Middle frontal gyrus (tissue), 1 donor: ENCODE data around the gene LAMP1.
"Not testable (repeated sequence)": the region's sequence is repeated elsewhere in the genome, so short reads cannot be mapped to it uniquely, and the experiment has no call there.

ENCODE experiments used
- DNase-seq: peaks from one replicate; pipeline ENCODE4 v3.0.0-alpha.2; 2015; ENCODE audit warnings: low spot score; ENCODE audit errors: extremely low spot score

LAMP1 gene

DNA sequence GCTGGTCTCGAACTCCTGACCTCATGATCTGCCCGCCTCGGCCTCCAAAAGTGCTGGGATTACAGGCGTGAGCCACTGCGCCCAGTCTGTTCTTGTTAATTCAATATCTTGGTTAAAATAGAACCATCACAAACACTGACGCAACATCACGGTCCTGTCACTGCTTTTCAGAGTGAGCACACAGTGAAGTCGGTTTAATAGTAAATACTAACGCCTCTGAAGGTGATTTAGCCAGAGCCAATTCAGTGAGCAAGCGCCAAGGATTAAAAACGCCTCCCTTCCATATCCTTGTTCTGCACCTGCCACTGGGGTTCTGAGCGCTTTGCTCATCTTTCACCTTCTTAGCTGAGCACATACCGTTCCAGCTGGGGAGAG lies 30.3 kb downstream of the LAMP1 start:
- no peak for DNase-seq

DNA sequence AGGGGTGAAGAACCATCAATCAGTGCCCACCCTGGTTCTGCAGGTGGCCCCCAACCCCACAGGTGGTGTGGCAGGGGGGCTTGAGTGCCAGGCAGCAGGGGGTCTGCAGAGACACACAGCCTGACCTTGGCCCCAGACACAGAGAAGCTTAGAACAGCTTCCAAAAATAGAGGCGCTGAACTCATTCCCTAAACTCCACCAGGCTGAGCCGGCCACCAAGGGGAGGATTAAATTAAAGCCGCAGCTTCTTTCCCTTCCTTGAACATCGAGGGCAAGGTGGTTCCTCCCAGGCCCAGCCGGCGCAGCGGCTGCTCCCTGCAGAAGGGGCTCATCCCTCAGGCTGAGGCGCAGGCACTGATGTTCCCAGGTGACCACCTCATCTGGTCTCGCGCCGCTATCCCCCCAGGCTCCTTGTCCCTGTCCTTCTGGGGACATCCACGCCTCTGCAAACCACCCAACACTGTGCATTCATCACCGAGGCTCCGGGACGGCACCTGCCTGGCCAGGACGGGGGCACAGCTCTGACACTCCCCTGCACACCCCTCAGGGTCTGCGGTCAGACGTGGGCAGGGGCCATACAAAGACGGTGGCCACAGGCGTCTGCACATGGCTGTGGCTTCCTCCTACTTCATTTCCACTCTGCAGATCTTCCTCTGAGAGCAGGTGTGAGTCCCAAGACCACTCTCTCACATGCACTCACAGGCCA lies 30.9 kb downstream of the LAMP1 start:
- DNase-seq, result no peak

DNA sequence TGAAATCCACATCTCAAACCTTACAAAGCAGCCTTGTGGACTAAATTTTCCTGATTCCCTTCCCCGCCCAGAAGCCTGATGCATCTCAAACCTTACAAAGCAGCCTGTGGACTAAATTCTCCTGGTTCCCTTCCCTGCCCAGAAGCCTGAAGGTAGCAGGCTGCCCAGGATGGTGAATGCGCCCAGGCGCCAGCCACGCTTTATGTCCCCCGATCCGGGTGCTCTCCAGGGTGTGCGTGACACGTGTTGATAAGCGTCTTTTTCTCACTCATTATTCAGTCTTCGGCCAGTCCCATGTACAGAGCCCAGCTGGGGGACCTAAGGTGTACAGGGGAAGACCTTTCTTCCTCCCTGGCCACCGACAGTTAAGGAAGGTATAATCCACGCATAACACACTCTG lies 31.8 kb downstream of the LAMP1 start:
- DNase-seq, result no peak

DNA sequence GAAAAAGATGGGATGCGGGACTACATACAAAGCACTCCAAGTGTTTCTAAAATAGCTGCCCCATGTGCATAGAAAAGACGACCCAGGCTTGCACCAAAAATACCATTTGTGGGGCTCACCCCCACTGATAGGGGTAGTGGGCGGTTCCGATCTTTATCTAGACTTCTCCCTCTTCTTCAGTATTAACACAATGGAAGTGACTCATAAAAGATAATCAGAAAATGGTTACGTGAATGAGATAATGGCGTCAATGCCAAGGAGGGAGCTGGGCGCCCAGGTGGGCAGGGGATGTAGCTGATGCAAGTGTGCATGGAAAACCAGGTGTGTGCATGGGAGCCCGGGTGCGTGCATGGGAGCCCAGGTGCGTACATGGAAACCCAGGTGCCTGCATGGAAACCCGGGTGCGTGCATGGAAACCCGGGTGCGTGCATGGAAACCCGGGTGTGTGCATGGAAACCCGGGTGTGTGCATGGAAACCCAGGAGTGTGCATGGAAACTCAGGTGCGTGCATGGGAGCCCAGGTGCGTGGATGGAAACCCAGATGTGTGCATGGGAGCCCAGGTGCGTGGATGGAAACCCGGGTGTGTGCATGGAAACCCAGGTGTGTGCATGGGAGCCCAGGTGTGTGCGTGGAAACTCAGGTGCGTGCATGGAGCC lies 32.7 kb downstream of the LAMP1 start:
- DNase-seq, result no peak

DNA sequence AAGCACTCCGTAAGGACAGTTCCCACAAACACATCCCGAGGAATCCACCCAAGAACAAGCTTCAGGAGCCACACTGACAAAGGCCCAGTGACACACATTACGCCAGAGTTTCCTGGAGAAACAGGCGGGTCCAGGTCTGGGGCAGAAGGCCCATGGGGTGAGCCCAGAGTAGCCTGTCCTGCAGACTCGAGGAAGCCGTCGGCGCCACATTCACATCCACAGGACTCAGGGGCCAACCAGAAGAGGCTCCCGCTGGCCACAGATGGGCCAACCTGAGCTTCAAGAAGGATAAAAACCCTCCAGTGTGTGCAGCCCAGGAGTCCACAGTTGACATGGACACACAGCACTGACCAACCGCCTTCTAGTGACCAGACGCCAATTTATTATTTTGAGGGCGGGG lies 35.6 kb downstream of the LAMP1 start:
- DNase-seq, result no peak

DNA sequence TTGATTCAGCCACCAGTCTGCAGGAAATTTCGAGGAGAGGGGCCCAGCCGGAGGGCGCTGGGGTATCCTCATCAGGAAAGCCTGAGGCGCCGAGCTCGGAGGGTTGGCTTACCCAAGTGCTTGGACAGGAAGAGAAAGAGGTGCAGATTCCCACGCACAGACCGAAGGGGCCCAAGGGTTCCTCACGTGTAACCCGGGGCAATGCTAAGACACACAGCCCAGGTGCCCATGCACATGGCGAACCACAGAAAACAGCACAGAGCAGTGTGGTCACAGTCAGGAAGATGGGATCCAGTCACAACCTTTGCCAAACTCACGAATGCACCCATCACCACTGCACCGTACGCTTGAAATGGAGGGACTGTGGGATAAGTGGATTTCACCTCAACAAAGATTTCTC lies 36.0 kb downstream of the LAMP1 start:
- no peak for DNase-seq

DNA sequence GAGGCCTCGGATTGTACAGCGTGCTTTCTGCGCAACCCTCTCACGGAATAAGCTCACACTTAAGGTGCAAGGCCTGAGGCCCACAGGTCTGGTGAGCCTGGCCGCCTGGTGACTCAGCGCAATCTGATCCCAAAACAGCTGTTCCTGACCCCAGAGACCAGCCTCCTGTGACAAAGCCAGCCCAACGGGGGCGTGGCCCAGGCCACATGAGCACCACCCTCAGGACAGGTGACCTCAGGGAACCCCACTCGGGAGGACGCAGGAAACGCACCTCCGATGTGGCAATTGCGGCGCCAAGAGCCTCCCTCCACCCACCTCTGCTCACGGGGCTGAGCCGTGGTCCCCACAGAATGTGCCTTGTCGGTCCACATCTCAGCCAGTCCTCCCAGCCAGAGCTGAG lies 40.5 kb downstream of the LAMP1 start:
- no peak for DNase-seq

DNA sequence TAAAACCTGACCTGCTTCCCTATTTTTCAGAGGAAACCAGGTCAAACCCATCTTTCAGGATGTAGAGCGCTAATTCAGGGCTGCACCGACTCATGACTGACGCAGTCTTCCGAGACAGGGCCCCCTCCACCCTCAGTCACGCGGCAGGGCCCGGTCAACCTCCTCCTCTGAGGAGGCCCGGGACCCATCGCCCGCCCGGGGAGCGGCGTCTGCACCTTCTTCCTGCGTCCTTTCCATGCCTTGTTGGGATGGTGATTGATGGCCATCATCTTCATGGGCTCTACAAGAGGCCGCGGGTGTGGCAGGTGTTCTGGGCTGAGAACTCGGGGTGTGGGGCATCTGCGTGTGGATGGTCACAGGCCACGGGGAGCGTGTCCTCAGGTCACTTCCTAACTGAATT lies 40.9 kb downstream of the LAMP1 start:
- no peak for DNase-seq

DNA sequence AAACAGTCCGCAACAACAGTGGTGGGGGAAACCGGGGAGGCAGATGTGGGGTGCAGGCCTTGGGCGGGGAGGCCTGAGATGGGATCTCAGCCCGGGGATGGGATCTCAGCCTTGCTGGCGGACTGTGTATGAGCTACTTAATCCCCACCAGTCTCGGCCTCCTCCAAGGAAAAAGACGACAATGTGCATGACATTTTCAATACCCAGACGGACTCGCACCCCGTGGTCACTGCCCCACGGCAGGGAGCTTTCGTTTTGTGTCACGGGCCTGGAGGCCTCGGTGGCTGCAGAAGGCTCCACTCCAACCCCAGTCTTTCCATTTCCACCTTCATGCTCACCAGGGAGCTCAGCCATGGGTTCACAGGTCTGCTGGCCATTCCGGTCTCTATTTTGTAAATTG lies 41.4 kb downstream of the LAMP1 start:
- no peak for DNase-seq

DNA sequence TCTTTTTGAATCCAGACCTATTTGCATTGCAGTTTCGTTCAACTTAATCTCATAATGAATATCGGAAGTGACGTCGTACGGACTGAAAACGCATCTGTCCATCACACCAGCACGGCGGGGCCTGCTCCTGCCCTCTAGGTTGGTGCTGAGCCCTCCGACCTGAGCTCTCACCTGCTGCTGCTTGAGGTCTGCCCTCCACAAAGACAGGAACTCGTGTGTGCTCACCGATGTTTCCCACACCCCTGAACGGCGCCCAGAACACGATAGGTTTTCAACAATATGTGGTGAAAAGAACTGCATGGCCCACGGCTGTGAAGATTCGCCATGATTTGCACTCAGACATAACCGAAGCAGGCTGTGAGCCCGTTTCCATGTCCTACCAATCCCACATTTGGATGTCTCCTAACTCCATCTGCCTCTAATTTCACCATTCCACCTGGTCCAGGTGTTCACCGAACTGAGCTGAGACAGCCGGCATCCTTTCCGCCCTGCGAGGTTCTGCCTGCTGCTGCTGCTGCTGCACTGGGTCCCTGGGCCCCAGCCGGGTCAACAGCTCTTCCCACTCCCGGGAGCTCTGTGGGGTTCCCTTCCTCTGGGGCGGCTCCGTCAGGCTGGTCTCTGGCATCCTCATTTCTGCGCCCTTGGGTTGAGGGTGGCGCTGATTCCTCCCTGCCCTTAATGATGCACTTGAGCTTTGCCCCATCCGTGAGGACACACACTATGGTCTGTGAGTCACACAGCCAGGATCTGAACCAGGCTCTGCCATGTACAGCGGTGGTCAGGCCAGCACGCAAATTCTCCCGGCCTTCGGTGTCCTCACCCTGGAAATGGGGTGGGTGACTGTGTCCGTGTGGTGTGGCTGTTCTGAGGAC lies 46.0 kb downstream of the LAMP1 start:
- no peak for DNase-seq

DNA sequence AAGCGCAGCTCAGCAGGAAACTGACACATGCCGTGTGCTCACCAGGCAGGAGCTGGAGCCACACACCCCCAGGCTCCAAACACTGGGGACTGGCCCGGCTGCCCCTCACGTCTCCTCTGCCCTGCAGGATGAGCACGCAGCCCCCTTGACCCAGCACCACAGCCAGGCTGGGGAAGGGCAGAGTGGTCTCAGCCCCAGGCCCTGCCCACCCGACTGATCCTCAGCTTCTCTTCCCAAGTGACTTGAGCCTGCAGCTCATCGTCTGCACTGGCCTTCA lies 46.6 kb downstream of the LAMP1 start:
- no peak for DNase-seq

DNA sequence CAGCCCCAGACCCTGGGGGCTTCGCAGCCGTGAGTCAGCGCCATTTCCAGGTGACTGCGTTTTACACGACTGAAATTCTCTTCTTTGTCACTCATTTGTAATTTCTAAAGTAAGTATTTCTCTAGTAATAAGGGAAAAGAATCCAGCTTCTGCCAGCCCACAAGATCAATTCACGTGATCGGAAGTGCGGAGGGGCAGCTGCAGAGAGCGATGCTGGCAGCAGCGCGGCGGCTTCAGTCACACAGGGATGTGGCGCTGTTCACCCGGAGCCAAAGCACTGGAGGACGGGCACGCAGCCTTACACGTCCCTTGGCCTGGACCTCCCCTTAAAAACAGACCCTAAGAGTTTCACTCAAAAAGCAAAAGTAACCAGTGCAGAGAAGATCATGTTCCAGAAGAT lies 48.4 kb downstream of the LAMP1 start:
- DNase-seq, result no peak

DNA sequence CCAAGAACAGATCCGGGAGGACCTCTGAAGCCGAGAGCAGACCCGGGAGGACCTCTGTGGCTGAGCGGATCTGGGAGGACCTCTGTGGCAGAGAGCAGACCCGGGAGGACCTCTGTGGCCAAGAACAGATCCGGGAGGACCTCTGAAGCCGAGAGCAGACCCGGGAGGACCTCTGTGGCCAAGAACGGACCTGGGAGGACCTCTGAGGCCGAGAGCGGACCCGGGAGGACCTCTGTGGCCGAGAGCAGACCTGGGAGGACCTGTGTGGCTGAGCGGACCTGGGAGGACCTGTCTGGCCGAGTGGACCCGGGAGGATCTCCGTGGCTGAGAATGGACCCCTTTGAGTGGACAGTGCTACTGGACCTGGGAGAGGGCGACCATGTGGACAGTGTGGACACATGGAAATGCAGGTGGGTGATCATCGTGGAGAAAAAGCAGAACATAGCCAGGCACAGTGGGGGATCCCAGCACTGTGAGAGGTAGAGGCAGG lies 50.7 kb downstream of the LAMP1 start:
- DNase-seq, result not testable (repeated sequence)

DNA sequence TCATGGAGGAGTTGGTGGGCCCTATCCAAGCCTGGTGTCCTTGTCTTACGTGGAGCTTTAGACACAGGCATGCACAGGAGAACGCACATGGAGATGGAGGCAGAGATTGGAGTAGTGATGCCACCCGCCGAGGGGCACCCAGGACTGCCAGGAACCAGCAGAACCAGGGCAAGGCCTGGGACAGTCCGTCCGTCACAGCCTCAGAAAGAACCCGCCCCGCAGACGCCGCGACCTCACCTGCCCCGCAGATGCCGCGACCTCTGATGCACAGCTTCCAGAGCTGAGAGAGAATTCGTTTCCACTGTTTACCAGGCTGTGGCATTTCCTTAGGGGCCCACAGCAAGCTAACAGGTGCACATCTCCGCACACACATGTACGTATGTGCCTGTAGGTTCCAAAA lies 51.6 kb downstream of the LAMP1 start:
- DNase-seq, result no peak

DNA sequence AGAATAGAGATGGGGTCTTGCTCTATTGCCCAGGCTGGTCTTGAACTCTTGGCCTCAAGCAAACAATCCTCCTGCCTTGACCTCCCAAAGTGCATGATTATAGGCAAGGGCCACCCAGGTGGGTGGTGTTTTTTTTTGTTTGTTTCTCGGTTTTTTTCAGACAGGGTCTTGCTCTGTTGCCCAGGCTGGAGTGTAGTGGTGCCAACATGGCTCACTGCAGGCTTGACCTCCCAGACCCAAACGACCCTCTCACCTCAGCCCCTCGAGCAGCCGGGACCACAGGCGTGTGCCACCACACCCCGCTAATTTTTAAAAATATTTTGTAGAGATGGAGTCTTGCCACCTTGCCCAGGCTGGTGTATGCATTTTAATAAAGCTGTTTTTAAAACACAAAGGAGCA lies 52.0 kb downstream of the LAMP1 start:
- no peak for DNase-seq

DNA sequence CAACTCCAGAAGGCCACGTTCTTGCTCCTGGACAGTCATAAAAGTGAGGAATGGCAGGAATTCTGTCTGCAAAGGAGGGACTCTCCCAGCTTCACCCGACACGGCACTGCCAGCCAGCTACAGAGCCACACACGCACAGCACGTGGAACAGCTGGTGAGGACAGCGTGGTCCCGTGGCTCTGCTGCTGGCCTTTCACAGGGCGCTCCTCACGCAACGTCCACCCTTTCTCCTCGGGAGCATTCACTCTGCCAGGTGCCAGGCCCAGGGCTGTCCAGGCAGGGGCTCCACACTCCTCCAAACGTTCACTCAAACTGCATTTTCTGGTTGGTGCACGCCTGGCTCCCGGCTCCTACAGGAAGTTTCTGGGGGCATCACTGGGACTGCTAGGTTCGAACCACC lies 52.5 kb downstream of the LAMP1 start:
- DNase-seq, result no peak

DNA sequence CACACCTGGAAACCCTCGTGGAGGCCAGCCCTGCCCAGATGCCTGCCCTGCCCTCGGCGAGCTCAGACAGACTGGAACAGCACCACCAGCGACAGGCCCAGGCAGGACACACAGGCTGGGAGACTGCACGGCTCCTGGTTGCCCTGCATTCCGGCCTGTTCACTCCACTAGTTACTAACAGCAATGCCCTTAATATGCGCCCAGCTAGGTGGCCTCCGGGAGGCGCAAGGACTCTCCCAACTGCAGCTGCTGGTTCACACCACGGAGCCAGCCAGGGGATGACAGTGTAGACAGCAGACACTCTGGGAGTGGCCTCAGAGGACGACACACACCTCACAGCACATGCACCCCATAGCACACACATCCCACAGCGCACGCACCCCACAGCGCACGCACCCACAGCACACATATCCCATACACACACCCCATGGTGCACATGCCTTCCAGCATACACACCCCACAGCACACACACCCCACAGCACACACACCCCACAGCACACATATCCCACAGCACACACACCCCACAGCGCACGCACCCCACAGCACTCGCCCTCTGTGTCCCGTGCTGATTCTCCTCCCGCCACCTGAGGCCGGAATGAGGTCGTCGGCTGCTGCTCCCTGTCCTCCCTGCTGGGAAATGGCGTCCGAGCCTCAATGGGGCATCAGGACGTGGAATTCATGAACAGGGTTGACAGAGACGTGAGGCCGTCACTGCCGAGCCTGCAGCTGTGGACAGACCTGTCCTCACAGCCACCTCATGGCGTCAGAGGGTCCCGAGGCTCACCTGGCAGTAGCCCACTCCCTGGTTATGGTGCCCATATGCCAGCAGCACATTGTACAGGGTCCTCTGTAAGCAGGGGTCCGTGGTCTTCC lies 53.3 kb downstream of the LAMP1 start:
- DNase-seq, result no peak

DNA sequence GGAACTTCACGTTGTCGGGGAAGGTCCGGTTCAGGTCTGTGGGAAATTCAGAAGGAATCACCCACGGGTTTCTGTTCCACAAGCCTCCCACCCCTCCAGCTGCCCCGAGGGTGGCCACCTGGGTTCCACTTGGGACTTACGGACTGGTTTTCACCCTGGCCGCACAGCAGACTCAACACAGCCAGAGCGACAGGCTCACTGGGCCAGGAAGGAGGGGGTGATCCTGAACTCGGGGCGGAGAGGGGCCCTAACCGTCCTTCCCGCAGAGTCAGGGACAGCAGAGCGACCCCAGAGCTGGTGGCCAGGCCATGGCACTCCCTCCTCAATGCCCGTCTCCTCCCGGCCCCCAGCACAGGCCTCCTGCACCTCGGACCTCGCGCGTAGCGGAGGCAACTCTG lies 53.9 kb downstream of the LAMP1 start:
- DNase-seq, result no peak

DNA sequence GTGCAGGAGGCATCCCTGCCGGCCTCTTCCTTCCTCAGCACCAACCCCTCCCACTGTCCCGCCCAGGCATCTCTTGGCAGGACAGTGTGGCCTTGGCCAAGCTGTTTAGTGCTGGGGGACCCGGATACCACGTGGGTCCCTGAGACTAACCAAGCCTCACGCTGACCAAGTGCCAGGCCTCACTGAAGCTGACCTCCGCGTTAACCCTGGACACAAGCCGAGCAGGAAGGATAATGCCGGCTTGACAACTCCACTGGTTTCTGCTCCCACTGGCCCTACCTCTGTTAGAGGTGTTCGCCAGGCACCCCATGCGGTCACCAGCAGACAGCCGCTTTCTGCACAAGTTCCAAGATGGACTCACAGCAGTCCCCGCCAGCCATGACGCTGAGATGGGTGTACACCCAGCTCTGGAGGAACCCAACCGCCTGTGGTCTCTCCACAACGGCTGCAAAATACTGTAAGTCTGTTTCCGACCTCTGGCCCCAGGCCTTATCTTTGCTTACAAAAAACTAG lies 54.5 kb downstream of the LAMP1 start:
- DNase-seq, result no peak

DNA sequence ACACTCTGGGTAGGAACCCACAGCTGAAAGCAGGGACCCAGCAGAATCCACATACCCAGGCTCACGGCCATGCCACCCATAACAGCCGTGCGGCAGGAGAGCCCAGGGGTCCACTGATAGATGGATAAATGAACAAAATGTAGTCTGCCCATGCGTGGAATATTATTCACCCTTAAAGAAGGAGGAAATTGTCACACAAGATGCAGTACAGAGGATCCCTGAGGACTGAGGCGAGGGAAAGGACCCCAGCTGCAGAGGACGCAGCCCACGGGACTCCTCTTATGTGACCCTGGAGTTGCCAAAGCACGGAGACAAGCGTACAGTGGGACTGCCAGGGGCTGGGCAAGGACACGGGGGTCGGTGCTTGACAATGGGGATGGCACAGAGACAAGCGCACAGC lies 56.2 kb downstream of the LAMP1 start:
- DNase-seq, result no peak

DNA sequence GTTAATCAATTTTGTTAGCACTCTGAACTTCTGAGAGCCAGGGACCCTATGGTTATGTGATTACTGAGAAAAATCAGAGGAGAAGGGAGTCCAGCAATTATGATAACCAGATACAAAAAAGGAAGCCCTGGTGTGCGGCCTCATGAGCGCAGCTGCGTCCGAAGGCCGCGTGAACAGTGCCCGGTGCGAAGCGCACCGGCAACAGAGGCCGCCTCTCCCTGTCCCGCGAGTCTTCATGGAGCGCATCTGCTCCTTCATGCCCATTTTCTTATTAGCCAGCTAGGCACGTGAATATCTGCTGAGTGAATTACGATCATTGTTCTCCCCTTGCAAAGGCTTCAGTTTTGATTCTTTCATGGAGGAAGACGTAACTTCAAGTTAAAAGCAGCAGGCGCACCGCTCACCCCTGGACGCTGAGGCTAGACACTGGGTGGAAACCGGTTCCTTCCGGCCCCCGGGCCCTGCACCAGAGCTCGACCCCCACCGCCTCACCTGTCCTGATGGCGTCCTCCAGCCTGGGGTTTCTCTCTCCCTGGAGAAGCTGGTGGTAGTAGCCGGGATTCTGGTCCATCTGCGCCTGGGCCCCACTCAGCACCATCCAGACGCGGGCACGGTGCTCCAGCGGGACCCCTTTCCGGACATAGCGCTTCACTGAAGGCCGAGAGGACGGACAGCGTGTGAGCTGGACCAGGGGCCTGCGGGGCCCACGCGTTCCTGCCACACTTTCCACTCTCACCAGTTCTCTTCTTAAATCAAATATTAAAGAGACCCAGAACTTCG lies 58.0 kb downstream of the LAMP1 start:
- DNase-seq, result no peak
